Testis (tissue), 2 donors: ENCODE results near the gene CMTM1.

Experiments used
- CTCF ChIP-seq, 3 experiments: fragments of 450-650 bp in 2 of 3; fragments of 200-600 bp in 1 of 3; sonication (generic) in 1 of 3; IDR thresholded peaks; one replicate each; pipeline ENCODE4 v1.5.1; 2016 to 2019; ENCODE audit warnings: antibody characterized with exemption in 3 of 3, mild to moderate bottlenecking in 2 of 3, moderate library complexity in 1 of 3
- POLR2A ChIP-seq: fragments of 450-650 bp; IDR thresholded peaks from one replicate; pipeline ENCODE4 v1.6.1; 2017; ENCODE audit warnings: antibody characterized with exemption, mild to moderate bottlenecking, moderate library complexity

DNA sequence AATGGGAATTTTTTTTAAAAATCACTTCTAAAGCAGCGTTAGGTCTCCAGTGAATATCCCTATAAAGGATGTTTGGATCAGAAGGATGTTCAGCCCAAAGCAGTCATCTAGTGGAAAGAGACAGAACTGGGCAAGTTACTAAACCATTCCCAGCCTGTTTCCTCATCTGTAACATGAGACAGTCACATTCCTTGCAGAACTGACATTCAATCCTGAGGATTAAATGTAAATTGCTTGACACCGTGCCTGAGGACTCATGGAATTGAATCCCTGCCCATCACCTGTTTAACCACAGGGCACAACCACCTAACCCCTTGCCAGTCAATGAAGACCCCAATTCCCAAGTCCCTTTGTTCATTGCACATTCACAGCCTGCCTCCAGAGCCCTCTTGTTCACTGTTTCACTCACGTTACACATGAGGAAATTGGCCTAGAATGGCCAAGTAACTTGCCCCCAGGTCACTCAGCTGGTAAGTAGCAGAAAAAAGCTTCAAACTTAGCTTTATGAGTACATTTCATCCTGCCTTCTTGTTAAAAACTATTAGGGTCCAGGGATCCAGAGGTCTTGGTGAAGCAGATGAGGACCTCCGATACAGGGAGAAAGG is 14.5 kb downstream of the CMTM1 start:
- TF ChIP-seq POLR2A: no peak
- TF ChIP-seq CTCF (IDR thresholded peaks at IDR 0.05): no peak
